ENCODE data around the gene CALCOCO1. TPM values are rescaled to one million over a fixed set of nuclear protein-coding genes. Genes with fewer than 3 reads are reported as not detected.

The CALCOCO1 gene
- polyA plus RNA-seq, 1 donor from 2014 or later: 169 TPM

- peak overlapping the region; percentile 11 for H2AFZ ChIP-seq (ENCODE audit: low read depth, low read length)
- peak overlapping the region; percentile 62 for H3K27ac ChIP-seq (ENCODE audit: low read length)
- H3K36me3 ChIP-seq (ENCODE audit: insufficient read depth, low read length): no peaks in the 10 kb centered on the region
- H3K27me3 ChIP-seq (ENCODE audit: insufficient read depth, low read depth, low read length): peaks cover 2% of the 10 kb centered on the region
- TF ChIP-seq REST (IDR thresholded peaks at IDR 0.05; ENCODE audit: borderline replicate concordance) (no peak), SMC3 (conservative IDR thresholded peaks at IDR 0.05; ENCODE audit: poor library complexity) (no peak), MXI1 (conservative IDR thresholded peaks at IDR 0.05; ENCODE audit: poor library complexity, severe bottlenecking) (no peak), EP300 (conservative IDR thresholded peaks at IDR 0.05; ENCODE audit: poor library complexity, severe bottlenecking) (no peak), CTCF (IDR thresholded peaks at IDR 0.05; ENCODE audit: poor library complexity, severe bottlenecking) (no peak)
- H3K9me3 ChIP-seq (ENCODE audit: low read length): no peaks in the 10 kb centered on the region
- H3K79me2 ChIP-seq (replicated peaks; ENCODE audit: insufficient read depth, low read length): no peaks in the 10 kb centered on the region
- no peak overlapping the region for H3K4me2 ChIP-seq (ENCODE audit: low read length)
- H3F3A ChIP-seq (ENCODE audit: insufficient read depth, low read length, poor library complexity, severe bottlenecking): no peaks in the 10 kb centered on the region
- H4K20me1 ChIP-seq (ENCODE audit: insufficient read depth): no peaks in the 10 kb centered on the region
- H3K9me2 ChIP-seq (ENCODE audit: insufficient read depth, low read length): no peaks in the 10 kb centered on the region
- peak overlapping the region; percentile 47 for H3K9ac ChIP-seq (ENCODE audit: low read length)
- no peak overlapping the region for H3K4me3 ChIP-seq (ENCODE audit: low read length)
Observed at GRCh38 chr12:53758730-53759103, 31.5 kb upstream of the CALCOCO1 start.

GRCh38 chr12:53758081-53758729, 31.0 kb upstream of the CALCOCO1 start:
- Histone ChIP-seq H3K9me2 (ENCODE audit: insufficient read depth, low read length) (no peaks in the 10 kb centered on the region), H3K27ac (ENCODE audit: low read length) (peak overlapping the region; percentile 62), H3K9ac (ENCODE audit: low read length) (peak overlapping the region; percentile 47), H4K20me1 (ENCODE audit: insufficient read depth) (no peaks in the 10 kb centered on the region), H3K79me2 (replicated peaks; ENCODE audit: insufficient read depth, low read length) (no peaks in the 10 kb centered on the region), H3K36me3 (ENCODE audit: insufficient read depth, low read length) (no peaks in the 10 kb centered on the region), H2AFZ (ENCODE audit: low read depth, low read length) (peak overlapping the region; percentile 11), H3F3A (ENCODE audit: insufficient read depth, low read length, poor library complexity, severe bottlenecking) (no peaks in the 10 kb centered on the region), H3K4me2 (ENCODE audit: low read length) (no peak overlapping the region), H3K27me3 (ENCODE audit: insufficient read depth, low read depth, low read length) (peaks cover 7% of the 10 kb centered on the region), H3K4me3 (ENCODE audit: low read length) (no peak overlapping the region), H3K9me3 (ENCODE audit: low read length) (no peaks in the 10 kb centered on the region)
- TF ChIP-seq CTCF (IDR thresholded peaks at IDR 0.05; ENCODE audit: poor library complexity, severe bottlenecking) (no peak), TAF1 (IDR thresholded peaks at IDR 0.05; ENCODE audit: low read depth) (no peak), EZH2 (IDR thresholded peaks at IDR 0.05; ENCODE audit: borderline replicate concordance, insufficient read depth, low read length, poor library complexity, severe bottlenecking) (no peak), REST (IDR thresholded peaks at IDR 0.05; ENCODE audit: borderline replicate concordance) (no peak), RAD21 (conservative IDR thresholded peaks at IDR 0.05) (no peak), MXI1 (conservative IDR thresholded peaks at IDR 0.05; ENCODE audit: poor library complexity, severe bottlenecking) (no peak), SMC3 (conservative IDR thresholded peaks at IDR 0.05; ENCODE audit: poor library complexity) (no peak), EP300 (conservative IDR thresholded peaks at IDR 0.05; ENCODE audit: poor library complexity, severe bottlenecking) (no peak), POLR2AphosphoS5 (IDR thresholded peaks at IDR 0.05) (no peak)

Data from neural cell (in vitro differentiated cells).